GM18907 (cell line): ENCODE measurements around the gene PPM1B.
"Not testable (repeated sequence)": the region's sequence is repeated elsewhere in the genome, so short reads cannot be mapped to it uniquely, and the experiment has no call there.

Experiments
- ATAC-seq: cut with Tn5 transposase; IDR thresholded peaks from one replicate; pipeline ENCODE4 v1.9.1; 2021; ENCODE audit warnings: mild to moderate bottlenecking, moderate library complexity; ENCODE audit not compliant: unreplicated experiment

Gene PPM1B

DNA sequence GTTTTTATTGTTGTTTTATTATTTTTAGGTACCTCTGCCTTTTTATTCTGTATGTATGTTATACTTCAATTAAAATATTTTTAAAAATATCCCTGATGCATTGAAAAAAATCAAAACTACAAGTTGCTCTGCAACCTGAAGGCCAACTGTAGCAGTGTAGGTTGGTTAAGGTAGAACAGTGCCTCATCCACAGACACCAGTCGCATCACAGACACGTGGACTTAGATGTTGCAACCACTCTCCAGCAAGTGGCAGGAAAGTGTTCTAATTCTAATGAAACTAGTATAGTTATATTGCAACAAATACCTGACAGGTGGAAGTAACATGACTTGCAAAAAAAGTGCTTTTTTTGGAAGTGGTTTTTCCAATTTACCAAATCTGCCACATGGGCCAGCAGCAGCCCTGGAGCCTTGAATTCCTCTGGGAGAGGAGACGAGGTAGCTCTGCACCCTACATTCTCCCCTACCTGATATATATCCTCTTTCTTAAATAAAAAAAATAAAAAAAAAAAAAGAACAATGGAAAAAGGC is 78.2 kb downstream of the PPM1B start:
- no peak for ATAC-seq

DNA sequence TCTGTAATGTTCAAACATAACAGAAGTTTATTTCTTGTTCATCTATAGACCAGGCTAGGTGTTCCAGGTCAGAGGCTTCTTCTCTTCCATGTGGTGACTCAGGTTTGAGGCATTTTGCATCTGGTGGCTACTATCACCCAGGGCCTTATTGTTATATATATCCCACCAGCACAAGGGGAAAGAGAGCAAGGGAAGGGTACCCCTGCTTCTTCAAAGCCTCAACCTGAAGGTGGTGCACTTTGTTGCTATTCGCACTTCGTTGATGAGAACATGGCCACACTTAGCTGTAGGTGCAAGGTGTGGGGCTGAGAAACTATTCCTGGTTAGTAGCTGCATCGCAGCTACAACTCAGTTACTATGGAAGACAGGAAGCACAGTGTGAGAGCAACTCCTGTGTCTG is 79.2 kb downstream of the PPM1B start:
- ATAC-seq = no peak

DNA sequence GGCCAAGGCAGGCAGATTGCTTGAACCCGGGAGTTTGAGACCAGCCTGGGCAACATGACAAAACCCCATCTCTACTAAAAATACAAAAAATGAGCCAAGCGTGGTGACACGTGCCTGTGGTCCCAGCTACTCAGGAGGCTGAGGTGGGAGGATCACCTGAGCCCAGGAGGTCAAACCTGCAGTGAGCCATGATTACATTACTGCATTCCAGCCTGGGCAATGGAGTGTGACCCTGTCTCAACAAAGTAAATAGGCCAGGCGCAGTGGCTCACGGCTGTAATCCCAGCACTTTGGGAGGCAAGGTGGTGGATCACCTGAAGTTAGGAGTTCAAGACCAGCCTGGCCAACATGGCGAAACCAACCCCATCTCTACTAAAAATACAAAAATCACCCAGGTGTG is 80.6 kb downstream of the PPM1B start:
- ATAC-seq = not testable (repeated sequence)

DNA sequence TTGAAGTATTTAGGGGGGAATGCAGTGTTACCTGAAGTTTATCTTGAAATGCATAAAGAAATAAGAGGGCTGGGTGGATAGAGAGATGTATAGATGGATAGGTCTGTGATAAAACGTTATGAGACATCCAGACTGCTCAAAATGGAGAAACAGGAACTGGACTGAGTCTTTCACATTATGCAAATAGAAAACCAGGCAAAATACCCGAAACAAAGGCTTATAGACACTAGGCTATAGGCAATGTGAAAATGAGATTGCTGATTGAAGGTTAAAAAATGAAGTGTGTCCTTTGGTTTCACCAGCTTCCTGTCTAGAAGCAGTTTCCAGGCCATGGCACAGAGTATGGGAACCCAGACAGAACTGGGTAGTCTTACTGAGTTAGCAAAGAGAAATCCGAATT is 81.7 kb downstream of the PPM1B start:
- ATAC-seq = peak; percentile 74

DNA sequence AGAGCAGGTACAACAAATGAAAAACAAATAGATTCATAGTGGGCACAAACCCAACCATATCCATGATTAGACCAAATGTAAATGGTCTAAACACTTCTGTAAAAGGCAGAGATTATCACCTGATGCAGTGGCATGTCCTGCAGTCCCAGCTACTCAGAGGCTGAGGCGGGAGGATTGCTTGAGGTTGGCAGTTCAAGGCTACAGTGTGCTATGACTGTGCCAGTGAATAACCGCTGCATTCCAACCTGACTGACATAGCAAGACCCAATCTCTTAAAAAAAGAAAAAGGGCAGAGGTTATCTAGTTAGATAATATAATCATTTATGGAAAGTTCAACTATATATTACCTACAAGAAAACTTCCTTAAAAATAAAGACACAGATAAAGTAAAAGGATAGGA is 85.3 kb downstream of the PPM1B start:
- ATAC-seq = no peak

DNA sequence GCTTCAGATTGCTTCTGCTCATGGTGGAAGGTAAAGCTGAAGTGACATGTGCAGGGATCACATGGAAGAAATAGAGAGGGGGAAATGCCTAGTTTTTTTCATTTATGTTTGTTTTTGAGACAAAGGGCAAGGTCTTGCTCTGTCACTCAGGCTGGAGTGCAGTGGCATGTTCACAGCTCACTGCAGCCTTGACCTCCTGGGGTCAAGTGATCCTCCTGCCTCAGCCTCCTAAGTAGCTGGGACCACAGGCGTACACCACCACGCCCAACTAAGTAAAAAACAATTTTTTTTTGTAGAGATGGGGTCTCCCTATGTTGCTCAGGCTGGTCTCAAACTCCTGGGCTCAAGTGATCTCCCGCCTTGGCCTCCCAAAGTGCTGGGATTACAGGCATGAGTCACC is 87.0 kb downstream of the PPM1B start:
- not testable (repeated sequence) for ATAC-seq

DNA sequence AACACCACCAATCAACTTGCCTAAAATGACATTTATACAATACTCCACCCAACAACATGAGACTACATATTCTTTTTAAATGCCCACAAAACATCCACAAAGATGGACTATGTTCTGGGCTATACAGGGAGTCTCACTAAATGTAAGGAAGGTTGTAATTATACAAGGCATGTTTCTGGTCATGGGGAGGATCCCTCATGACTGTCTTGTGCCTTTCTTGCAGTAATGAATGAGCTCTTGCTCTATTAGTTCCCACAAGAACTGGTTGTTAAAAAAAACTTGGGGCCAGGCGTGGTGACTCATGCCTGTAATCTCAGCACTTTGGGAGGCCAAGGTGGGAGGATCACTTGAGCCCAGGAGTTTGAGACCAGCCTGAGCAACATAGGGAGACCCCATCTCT is 89.1 kb downstream of the PPM1B start:
- not testable (repeated sequence) for ATAC-seq

DNA sequence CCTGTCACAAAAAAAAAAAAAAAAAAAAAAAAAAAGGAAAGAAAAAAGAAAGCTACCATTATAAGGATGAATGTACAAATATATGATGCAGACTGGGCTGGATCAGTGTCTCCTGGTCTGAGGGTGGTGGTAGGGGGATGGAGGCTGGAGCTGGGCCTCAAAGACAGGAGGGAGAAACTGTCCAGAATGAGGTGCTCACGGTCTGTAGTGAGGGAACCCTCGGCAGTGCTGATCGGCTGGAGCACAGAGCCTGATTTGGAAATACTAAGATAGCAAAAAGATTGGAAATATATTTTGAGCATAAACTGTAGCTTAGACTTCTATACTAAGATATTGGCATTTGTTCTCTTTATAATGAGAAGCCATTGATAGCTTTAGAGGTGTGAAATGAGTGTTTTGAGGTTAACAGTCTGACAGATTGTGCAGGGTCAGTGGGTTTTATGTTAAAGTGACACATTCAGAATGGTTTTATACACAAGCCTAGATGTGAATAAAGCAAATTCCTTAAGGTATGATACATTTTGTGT is 98.7 kb downstream of the PPM1B start:
- ATAC-seq = no peak

DNA sequence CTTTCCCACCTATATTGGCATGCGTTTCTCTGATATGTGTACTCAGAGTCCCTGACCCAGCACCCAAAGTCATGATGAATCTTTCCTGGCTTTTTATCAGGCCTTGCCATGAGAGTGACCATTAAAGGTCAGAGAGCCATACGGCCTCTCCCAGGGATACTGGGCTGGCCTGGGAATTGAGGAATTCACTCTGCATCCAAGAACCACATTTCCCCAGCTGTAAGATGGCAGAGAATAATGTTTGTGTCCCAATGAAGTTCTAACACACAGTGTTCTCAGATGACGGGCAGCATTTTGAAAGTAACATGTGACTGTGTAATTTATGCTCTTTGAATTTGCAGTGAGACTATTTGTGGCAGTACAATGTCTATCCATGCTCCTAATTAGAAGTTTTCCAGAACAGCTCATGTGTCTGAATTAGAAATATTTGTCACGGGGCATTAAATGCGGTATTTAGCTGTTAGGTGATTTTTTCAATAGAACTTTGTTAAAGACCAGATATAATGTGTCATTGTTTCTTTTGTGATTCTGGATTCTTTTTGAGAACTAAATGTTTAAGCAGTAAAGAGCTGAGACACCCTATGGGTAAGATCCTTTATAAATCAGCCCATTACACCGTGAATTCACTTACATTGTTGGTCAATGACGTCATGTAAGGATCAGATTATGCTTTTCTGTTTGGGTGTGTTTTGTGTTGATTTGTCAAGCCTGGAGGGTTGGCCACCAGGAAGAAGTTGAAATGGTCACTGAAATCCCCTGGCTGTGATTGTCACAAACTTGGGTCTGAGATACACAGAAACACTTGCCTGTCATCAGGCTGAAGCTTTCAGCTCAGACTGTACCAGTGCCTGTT is 99.3 kb downstream of the PPM1B start:
- no peak for ATAC-seq

DNA sequence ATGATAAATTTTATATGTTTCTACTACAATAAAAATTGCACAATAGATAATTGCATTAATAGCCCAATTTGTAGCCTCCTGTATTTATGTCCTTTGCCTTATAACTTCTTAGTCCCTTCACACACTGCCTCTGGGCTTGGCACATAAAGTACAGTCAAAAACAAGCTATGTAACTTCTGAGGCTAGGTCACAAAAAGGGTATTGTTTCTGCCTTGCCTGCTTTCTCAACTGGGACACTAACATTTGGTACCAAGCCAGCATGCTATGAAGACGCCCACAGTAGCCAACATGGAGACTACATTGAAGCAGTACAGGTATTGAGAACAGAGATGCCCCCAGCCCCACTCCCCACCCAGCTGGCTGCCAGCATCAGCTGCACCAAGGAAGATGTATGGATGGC is 101.2 kb downstream of the PPM1B start:
- ATAC-seq = no peak

DNA sequence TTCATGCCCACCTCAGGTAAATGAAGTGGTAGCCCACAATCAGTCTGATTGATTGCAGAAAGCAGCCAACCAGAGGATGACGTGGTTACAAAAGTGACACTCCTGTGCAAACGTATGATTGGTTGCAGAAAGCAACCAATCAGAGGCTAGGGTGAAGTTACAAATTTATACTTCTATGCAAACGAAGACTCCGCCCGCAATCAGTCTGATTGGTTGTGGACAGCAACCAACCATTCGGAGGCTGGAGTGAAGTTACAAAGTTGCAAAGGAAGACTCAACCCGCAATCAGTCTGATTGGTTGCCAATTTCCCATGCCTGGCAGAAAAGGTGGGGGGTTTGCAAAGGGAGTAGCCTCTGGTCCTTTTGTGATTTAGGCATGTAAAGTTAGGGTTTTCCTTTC is 102.6 kb downstream of the PPM1B start:
- no peak for ATAC-seq

DNA sequence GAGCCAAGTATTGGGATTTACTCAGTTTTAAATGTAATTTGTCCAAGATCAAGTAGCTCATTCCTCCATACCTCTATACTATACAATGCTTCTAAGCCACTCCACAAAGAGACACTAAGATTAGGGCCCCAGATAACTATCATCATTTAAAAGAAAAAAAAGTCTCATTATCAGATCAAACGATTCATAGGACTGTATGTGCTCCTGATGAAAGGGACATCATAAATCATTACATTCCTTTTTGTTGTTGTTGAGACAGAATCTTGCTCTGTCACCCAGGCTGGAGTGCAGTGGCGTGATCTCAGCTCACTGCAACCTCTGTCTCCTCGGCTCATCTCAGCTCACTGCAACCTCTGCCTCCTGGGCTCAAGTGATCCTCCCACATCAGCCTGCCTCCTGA is 104.4 kb downstream of the PPM1B start:
- ATAC-seq = no peak

DNA sequence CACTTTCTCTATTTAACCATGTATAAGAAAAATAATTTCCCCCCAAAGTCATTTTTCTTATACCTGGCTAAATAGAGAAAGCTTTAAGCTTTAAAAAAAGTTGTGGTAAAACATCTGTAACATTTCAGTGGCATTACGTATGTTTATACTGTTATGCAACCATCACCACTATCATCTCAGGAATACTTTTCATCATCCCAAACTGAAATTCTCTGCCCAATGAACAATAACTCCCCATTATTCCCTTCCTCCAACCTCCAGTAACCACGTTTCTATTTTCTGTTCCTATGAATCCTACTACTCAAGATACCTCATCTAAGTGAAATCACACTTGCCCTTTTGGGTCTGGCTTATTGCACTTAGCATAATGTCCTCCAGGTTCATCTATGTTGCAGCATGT is 104.9 kb downstream of the PPM1B start:
- no peak for ATAC-seq

DNA sequence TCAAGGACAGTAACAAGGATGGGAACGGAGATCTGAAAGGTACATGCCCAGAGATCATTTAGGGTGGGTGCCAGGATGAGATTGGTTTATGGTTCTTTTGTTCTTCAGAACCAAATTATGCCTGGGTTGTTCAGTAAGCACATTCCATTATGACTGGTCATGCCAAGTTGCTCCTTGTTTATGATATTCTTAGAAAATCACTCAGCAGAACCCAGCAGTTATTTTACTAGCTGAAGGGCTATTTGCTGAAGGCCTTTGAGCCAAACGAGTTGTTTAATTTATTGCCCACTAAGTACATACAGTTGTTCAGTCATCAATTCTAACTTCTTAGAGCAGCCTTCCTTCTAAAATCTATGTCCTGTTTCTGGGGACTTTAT is 107.2 kb downstream of the PPM1B start:
- ATAC-seq = no peak

DNA sequence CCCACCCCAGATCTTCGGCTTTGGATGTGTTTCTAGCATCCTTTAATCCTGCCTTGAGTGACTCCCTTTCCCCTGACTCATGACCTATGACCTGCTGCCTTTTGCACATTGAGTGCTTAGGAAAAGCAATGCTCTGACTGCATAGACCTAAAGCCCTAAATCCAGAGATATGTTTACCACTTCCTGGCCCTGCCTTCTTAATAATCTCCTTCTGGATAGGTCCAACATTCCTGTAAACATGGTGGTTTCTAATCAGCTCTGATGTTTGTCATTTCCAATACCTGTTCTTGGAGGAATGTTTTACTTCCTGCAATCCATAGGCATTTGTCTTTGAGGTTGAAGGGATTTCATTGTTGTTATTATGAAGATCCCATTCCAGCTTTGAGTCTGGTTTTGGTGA is 108.9 kb downstream of the PPM1B start:
- no peak for ATAC-seq

DNA sequence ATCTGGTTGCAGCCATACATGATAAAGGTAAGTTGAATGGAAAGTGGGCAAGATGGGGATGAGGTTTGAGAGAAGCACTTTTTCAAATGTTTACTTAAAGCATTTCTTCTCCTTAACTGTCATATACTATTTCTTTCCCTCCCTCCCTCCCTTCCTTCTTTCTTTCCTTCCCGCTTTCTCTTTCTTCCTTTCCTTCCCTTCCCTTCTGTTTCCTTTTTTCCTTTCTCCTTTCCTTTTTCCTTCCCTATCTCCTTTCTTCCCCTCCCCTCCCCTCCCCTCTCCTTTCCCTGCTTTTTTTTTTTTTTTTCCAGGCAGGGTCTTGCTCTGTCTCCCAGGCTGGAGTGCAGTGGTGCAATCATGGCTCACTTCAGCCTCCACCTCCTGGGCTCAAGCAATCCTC is 112.2 kb downstream of the PPM1B start:
- no peak for ATAC-seq
